Tibial nerve (tissue), 3 donors: ENCODE measurements around the gene CAPN8.

ENCODE experiments used
- CTCF ChIP-seq, 5 experiments: fragments of 200-600 bp in 3 of 5; fragments of 450-650 bp in 2 of 5; sonication (generic) in 3 of 5; IDR thresholded peaks; one replicate each; pipeline ENCODE4 v1.5.1; 2016 to 2019; ENCODE audit warnings: antibody characterized with exemption in 5 of 5, mild to moderate bottlenecking in 3 of 5, moderate library complexity in 2 of 5
- POLR2A ChIP-seq, 2 donors: fragments of 450-650 bp; IDR thresholded peaks; one replicate each; pipeline ENCODE4 v1.6.1; 2017; ENCODE audit warnings: antibody characterized with exemption in 2 of 2, mild to moderate bottlenecking in 2 of 2, moderate library complexity in 2 of 2

- no peak for TF ChIP-seq POLR2A (IDR thresholded peaks at IDR 0.05)
- no peak for TF ChIP-seq CTCF (IDR thresholded peaks at IDR 0.05)
Measured at GRCh38 chr1:223650465-223650864, 15.0 kb downstream of the CAPN8 start.
